HepG2 (cell line): Measurements from ENCODE around the gene DNASE2. TPM values are rescaled to one million over a fixed set of nuclear protein-coding genes. Genes with fewer than 3 reads are reported as not detected.

Experiments
- BHLHE40 ChIP-seq: IDR thresholded peaks from 2 replicates; pipeline ENCODE4 v1.6.1; 2011; ENCODE audit warnings: low read length, improper control_type of control experiment
- ESRRA ChIP-seq: sonication (generic); formaldehyde crosslinking; IDR thresholded peaks from 2 replicates; pipeline ENCODE4 v1.5.1; 2020; ENCODE audit warnings: mild to moderate bottlenecking, low read depth, missing genetic modification reagents
- FOXK2 ChIP-seq: fragments of 450-650 bp; IDR thresholded peaks from 2 replicates; pipeline ENCODE4 v1.6.1; 2016
- GATAD2A ChIP-seq: IDR thresholded peaks from 2 replicates; pipeline ENCODE4 v1.6.1; 2016
- MIER3 ChIP-seq: IDR thresholded peaks from 2 replicates; pipeline ENCODE4 v1.6.1; 2016; ENCODE audit warnings: missing compliant biosample characterization, borderline replicate concordance
- MTF2 ChIP-seq: sonication (generic); formaldehyde crosslinking; IDR thresholded peaks from 2 replicates; pipeline ENCODE4 v1.5.0; 2020; ENCODE audit warnings: missing genetic modification reagents, borderline replicate concordance
- NR3C1 ChIP-seq: sonication (generic); formaldehyde crosslinking; IDR thresholded peaks from 2 replicates; pipeline ENCODE4 v1.4.0; 2020; ENCODE audit warnings: missing genetic modification reagents
- SALL2 ChIP-seq: sonication (generic); formaldehyde crosslinking; IDR thresholded peaks from 2 replicates; pipeline ENCODE4 v1.8.1; 2023; ENCODE audit warnings: mild to moderate bottlenecking, missing genetic modification reagents, inconsistent platforms
- SOX13 ChIP-seq, 3 experiments: fragments of 450-650 bp in 1 of 3; sonication (generic) in 1 of 3; formaldehyde crosslinking in 1 of 3; IDR thresholded peaks in 2 of 3; conservative IDR thresholded peaks in 1 of 3; 2 replicates each; pipeline versions ENCODE4 v1.5.0 to v1.6.1; 2016 to 2020; ENCODE audit warnings: antibody characterized with exemption in 1 of 3, mild to moderate bottlenecking in 1 of 3, missing compliant biosample characterization in 1 of 3, missing genetic modification reagents in 1 of 3, moderate library complexity in 1 of 3
- TRIM22 ChIP-seq: fragments of 450-650 bp; IDR thresholded peaks from 2 replicates; pipeline ENCODE4 v1.6.1; 2017
- ZHX1 ChIP-seq: sonication (generic); formaldehyde crosslinking; IDR thresholded peaks from 2 replicates; pipeline ENCODE4 v1.8.1; 2022; ENCODE audit warnings: low read depth, mild to moderate bottlenecking, missing genetic modification reagents
- ZNF274 ChIP-seq: sonication (generic); formaldehyde crosslinking; IDR thresholded peaks from 2 replicates; pipeline ENCODE4 v1.5.1; 2020; ENCODE audit warnings: mild to moderate bottlenecking, missing genetic modification reagents
- ZNF3 ChIP-seq: IDR thresholded peaks from 2 replicates; pipeline ENCODE4 v1.7.0; 2017; ENCODE audit warnings: inconsistent platforms
- ZNF350 ChIP-seq: sonication (generic); formaldehyde crosslinking; IDR thresholded peaks from 2 replicates; pipeline ENCODE4 v1.4.0; 2020; ENCODE audit warnings: mild to moderate bottlenecking, low read depth, missing genetic modification reagents, borderline replicate concordance
- ZNF607 ChIP-seq: sonication (generic); formaldehyde crosslinking; IDR thresholded peaks from 2 replicates; pipeline ENCODE4 v1.5.1; 2020; ENCODE audit warnings: missing genetic modification reagents, mild to moderate bottlenecking, borderline replicate concordance
- ZNF768 ChIP-seq: sonication (generic); formaldehyde crosslinking; IDR thresholded peaks from 2 replicates; pipeline ENCODE4 v1.4.0; 2020; ENCODE audit warnings: missing genetic modification reagents
- ZNF777 ChIP-seq: sonication (generic); formaldehyde crosslinking; IDR thresholded peaks from 2 replicates; pipeline ENCODE4 v1.4.0; 2020; ENCODE audit warnings: missing genetic modification reagents
- ZNF816 ChIP-seq: sonication (generic); formaldehyde crosslinking; IDR thresholded peaks from 2 replicates; pipeline ENCODE4 v1.8.0; 2022; ENCODE audit warnings: missing genetic modification reagents, mild to moderate bottlenecking, borderline replicate concordance
- polyA plus RNA-seq, 8 experiments: library from polyadenylated mRNA; depleted of rRNA in 3 of 8; stranded (reverse) in 7 of 8; unstranded in 1 of 8; fragments of >200 nt; fragmentation: Illumina TruSeq in 4 of 8; extraction: Trizol in 4 of 8; gene quantifications; 2 replicates each; pipeline versions ENCODE4 v1.2.1 to v1.2.3, GENCODE V29; 2011 to 2016; ENCODE audit warnings: low read depth in 4 of 8, missing spikeins in 1 of 8, mixed read lengths in 1 of 8; ENCODE audit not compliant: insufficient read depth in 1 of 8
- total RNA-seq, 5 experiments: library from RNA; depleted of rRNA; stranded (reverse); fragments of >200 nt; fragmentation: Illumina TruSeq; extraction: Trizol; gene quantifications; 2 replicates each; pipeline ENCODE4 v1.2.3, GENCODE V29; 2016; ENCODE audit warnings: low read depth in 1 of 5
- TF ChIP-seq, protein P1 (sequence below): sonication (generic); formaldehyde crosslinking; IDR thresholded peaks from 2 replicates; pipeline ENCODE4 v1.4.0; 2020; ENCODE audit warnings: missing genetic modification reagents, borderline replicate concordance
- TF ChIP-seq, protein P2 (sequence below): sonication (generic); formaldehyde crosslinking; IDR thresholded peaks from 2 replicates; pipeline ENCODE4 v1.8.0; 2022; ENCODE audit warnings: mild to moderate bottlenecking, missing genetic modification reagents; ENCODE audit not compliant: insufficient replicate concordance

The DNASE2 gene
- total and polyA plus RNA-seq, 2 of the 13 experiments (the other 11 are each of a cell fraction or from before 2014, with no cell fraction given): 7.5 to 16.2 TPM

DNA sequence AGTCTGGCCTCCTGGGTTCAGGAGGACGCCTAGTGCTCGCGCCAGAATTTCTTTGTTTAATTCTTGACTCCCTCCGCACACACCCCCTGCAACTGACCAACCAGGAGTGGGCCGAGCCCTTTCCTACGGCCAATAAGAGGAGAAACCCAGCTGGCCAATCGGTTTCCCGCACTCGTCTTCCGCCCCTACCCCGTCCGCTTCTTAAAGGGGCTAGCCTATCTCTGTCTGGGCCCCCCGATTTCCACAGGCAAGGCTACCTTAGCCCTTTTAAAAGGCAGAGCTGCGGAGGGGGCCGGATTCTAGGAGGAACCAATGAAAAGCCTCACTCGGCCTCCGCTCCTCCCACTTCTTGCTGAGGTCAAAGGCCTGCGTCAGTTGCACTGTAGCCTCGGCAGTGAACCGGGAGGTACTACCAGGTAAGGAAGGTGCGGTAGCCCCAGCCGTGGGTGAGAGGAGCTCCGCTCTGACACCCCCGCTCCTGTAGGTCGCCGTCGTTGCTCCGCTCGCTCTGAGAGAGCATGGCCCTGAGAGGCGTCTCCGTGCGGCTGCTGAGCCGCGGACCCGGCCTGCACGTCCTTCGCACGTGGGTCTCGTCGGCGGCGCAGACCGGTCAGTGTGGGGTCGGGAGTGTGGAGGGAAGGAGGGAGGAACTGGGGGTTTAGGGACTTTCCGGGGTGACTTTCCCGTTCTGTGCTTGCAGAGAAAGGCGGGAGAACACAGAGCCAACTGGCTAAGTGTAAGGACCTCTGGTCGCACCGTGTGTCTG is 9.7 kb upstream of the DNASE2 start, which contains the start of gene GCDH (continued):
- TF ChIP-seq, protein P1, sequence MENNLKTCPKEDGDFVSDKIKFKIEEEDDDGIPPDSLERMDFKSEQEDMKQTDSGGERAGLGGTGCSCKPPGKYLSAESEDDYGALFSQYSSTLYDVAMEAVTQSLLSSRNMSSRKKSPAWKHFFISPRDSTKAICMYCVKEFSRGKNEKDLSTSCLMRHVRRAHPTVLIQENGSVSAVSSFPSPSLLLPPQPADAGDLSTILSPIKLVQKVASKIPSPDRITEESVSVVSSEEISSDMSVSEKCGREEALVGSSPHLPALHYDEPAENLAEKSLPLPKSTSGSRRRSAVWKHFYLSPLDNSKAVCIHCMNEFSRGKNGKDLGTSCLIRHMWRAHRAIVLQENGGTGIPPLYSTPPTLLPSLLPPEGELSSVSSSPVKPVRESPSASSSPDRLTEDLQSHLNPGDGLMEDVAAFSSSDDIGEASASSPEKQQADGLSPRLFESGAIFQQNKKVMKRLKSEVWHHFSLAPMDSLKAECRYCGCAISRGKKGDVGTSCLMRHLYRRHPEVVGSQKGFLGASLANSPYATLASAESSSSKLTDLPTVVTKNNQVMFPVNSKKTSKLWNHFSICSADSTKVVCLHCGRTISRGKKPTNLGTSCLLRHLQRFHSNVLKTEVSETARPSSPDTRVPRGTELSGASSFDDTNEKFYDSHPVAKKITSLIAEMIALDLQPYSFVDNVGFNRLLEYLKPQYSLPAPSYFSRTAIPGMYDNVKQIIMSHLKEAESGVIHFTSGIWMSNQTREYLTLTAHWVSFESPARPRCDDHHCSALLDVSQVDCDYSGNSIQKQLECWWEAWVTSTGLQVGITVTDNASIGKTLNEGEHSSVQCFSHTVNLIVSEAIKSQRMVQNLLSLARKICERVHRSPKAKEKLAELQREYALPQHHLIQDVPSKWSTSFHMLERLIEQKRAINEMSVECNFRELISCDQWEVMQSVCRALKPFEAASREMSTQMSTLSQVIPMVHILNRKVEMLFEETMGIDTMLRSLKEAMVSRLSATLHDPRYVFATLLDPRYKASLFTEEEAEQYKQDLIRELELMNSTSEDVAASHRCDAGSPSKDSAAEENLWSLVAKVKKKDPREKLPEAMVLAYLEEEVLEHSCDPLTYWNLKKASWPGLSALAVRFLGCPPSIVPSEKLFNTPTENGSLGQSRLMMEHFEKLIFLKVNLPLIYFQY: no peak
- TF ChIP-seq ZNF607 (CRISPR knock-in tag) (no peak; the same call in 1 of the 2 replicates), ZNF274 (CRISPR knock-in tag) (peak; percentile 63; the same call in 1 of the 2 replicates), ZNF350 (CRISPR knock-in tag) (peak; percentile 91), ZNF777 (CRISPR knock-in tag) (no peak), ESRRA (CRISPR knock-in tag) (0 out of 2 replicates have a peak, but pooled peaks have one; percentile 39), SOX13 (IDR thresholded peaks at IDR 0.05) (no peak), SOX13 (CRISPR knock-in tag; conservative IDR thresholded peaks at IDR 0.05 in 1 of 2, IDR thresholded peaks at IDR 0.05 in 1 of 2) (peak in 1 of 2 experiments; percentile 5; a peak in 1 of 4 replicates), ZNF3 (CRISPR knock-in tag) (no peak), BHLHE40 (no peak; the same call in 1 of the 2 replicates), TRIM22 (no peak), FOXK2 (no peak), SALL2 (CRISPR knock-in tag) (no peak; the same call in 1 of the 2 replicates), ZHX1 (CRISPR knock-in tag) (no peak), MTF2 (no peak), ZNF768 (CRISPR knock-in tag) (peak; percentile 45; the same call in 1 of the 2 replicates), ZNF816 (CRISPR knock-in tag) (peak; percentile 84), MIER3 (CRISPR knock-in tag) (peak; percentile 24; the same call in 1 of the 2 replicates), NR3C1 (CRISPR knock-in tag) (no peak), GATAD2A (0 out of 2 replicates have a peak, but pooled peaks have one; percentile 15)
- TF ChIP-seq, protein P2, sequence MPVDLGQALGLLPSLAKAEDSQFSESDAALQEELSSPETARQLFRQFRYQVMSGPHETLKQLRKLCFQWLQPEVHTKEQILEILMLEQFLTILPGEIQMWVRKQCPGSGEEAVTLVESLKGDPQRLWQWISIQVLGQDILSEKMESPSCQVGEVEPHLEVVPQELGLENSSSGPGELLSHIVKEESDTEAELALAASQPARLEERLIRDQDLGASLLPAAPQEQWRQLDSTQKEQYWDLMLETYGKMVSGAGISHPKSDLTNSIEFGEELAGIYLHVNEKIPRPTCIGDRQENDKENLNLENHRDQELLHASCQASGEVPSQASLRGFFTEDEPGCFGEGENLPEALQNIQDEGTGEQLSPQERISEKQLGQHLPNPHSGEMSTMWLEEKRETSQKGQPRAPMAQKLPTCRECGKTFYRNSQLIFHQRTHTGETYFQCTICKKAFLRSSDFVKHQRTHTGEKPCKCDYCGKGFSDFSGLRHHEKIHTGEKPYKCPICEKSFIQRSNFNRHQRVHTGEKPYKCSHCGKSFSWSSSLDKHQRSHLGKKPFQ (CRISPR knock-in tag): no peak
